ENCODE data around the gene GLIS1.

The GLIS1 gene

GRCh38 chr1:53606197-53606596 lies 132.8 kb downstream of the GLIS1 start:
- TF ChIP-seq POLR2A (IDR thresholded peaks at IDR 0.05; ENCODE audit: low read depth, low read length), result no peak
- no peak for DNase-seq (ENCODE audit: insufficient read length, low spot score)
- no peak for FAIRE-seq

GRCh38 chr1:53605181-53605580 lies 133.8 kb downstream of the GLIS1 start:
- FAIRE-seq (no peak), DNase-seq (ENCODE audit: insufficient read length, low spot score) (no peak)
- TF ChIP-seq POLR2A (IDR thresholded peaks at IDR 0.05; ENCODE audit: low read depth, low read length), result no peak

GRCh38 chr1:53604291-53604919 lies 134.6 kb downstream of the GLIS1 start:
- TF ChIP-seq POLR2A (IDR thresholded peaks at IDR 0.05; ENCODE audit: low read depth, low read length), result no peak
- DNase-seq (ENCODE audit: insufficient read length, low spot score), result no peak
- FAIRE-seq, result no peak

GRCh38 chr1:53603431-53603830 lies 135.5 kb downstream of the GLIS1 start:
- FAIRE-seq (no peak), DNase-seq (ENCODE audit: insufficient read length, low spot score) (no peak)
- no peak for TF ChIP-seq POLR2A (IDR thresholded peaks at IDR 0.05; ENCODE audit: low read depth, low read length)

GRCh38 chr1:53601867-53602775 lies 136.8 kb downstream of the GLIS1 start:
- DNase-seq (ENCODE audit: insufficient read length, low spot score), result no peak
- TF ChIP-seq POLR2A (IDR thresholded peaks at IDR 0.05; ENCODE audit: low read depth, low read length), result no peak
- no peak for FAIRE-seq

GRCh38 chr1:53601031-53601745 lies 137.8 kb downstream of the GLIS1 start:
- DNase-seq (ENCODE audit: insufficient read length, low spot score), result no peak
- no peak for FAIRE-seq
- no peak for TF ChIP-seq POLR2A (IDR thresholded peaks at IDR 0.05; ENCODE audit: low read depth, low read length)

- TF ChIP-seq POLR2A (IDR thresholded peaks at IDR 0.05; ENCODE audit: low read depth, low read length), result no peak
- FAIRE-seq (no peak), DNase-seq (ENCODE audit: insufficient read length, low spot score) (no peak)
Measured at GRCh38 chr1:53600561-53600960, 138.4 kb downstream of the GLIS1 start.

- no peak for TF ChIP-seq POLR2A (IDR thresholded peaks at IDR 0.05; ENCODE audit: low read depth, low read length)
- FAIRE-seq (no peak), DNase-seq (ENCODE audit: insufficient read length, low spot score) (no peak)
Measured at GRCh38 chr1:53600001-53600400, 139.0 kb downstream of the GLIS1 start.

- TF ChIP-seq POLR2A (IDR thresholded peaks at IDR 0.05; ENCODE audit: low read depth, low read length), result no peak
- no peak for FAIRE-seq
- no peak for DNase-seq (ENCODE audit: insufficient read length, low spot score)
Measured at GRCh38 chr1:53599481-53599880, 139.5 kb downstream of the GLIS1 start.

GRCh38 chr1:53598966-53599365 lies 140.0 kb downstream of the GLIS1 start:
- no peak for TF ChIP-seq POLR2A (IDR thresholded peaks at IDR 0.05; ENCODE audit: low read depth, low read length)
- DNase-seq (ENCODE audit: insufficient read length, low spot score), result no peak
- no peak for FAIRE-seq

GRCh38 chr1:53595906-53596305 lies 143.1 kb downstream of the GLIS1 start:
- TF ChIP-seq POLR2A (IDR thresholded peaks at IDR 0.05; ENCODE audit: low read depth, low read length), result no peak
- FAIRE-seq (no peak), DNase-seq (ENCODE audit: insufficient read length, low spot score) (no peak)

- TF ChIP-seq POLR2A (IDR thresholded peaks at IDR 0.05; ENCODE audit: low read depth, low read length), result no peak
- FAIRE-seq, result no peak
- DNase-seq (ENCODE audit: insufficient read length, low spot score), result no peak
Measured at GRCh38 chr1:53594391-53595180, 144.4 kb downstream of the GLIS1 start.

GRCh38 chr1:53593758-53594380 lies 145.1 kb downstream of the GLIS1 start:
- no peak for TF ChIP-seq POLR2A (IDR thresholded peaks at IDR 0.05; ENCODE audit: low read depth, low read length)
- DNase-seq (ENCODE audit: insufficient read length, low spot score) (no peak), FAIRE-seq (no peak)

All from H54 (cell line).